ENCODE measurements around the gene MAST4.
"Not testable (repeated sequence)": the region's sequence is repeated elsewhere in the genome, so short reads cannot be mapped to it uniquely, and the experiment has no call there.

Gene MAST4

GRCh38 chr5:66752668-66753067 lies 156.5 kb downstream of the MAST4 start:
- not testable (repeated sequence) for DNase-seq

GRCh38 chr5:66757219-66757833 lies 161.1 kb downstream of the MAST4 start:
- DNase-seq, result peak; percentile 9

- DNase-seq, result no peak
Observed at GRCh38 chr5:66757834-66758371, 161.7 kb downstream of the MAST4 start.

GRCh38 chr5:66769030-66769733 lies 173.0 kb downstream of the MAST4 start:
- no peak for DNase-seq

- DNase-seq, result no peak
Observed at GRCh38 chr5:66769839-66770617, 173.8 kb downstream of the MAST4 start.

- DNase-seq, result no peak
Observed at GRCh38 chr5:66777868-66778267, 181.7 kb downstream of the MAST4 start.

GRCh38 chr5:66779528-66779927 lies 183.3 kb downstream of the MAST4 start:
- no peak for DNase-seq

GRCh38 chr5:66788556-66788955 lies 192.4 kb downstream of the MAST4 start:
- DNase-seq, result no peak

GRCh38 chr5:66789434-66789833 lies 193.2 kb downstream of the MAST4 start:
- no peak for DNase-seq

- no peak for DNase-seq
Observed at GRCh38 chr5:66793049-66793448, 196.9 kb downstream of the MAST4 start.

- no peak for DNase-seq
Observed at GRCh38 chr5:66795682-66796081, 199.5 kb downstream of the MAST4 start.

- DNase-seq, result no peak
Observed at GRCh38 chr5:66796305-66797292, 200.4 kb downstream of the MAST4 start.

- DNase-seq, result no peak
Observed at GRCh38 chr5:66802941-66803340, 206.7 kb downstream of the MAST4 start.

GRCh38 chr5:66805514-66806430 lies 209.6 kb downstream of the MAST4 start:
- DNase-seq, result no peak

- DNase-seq, result no peak
Observed at GRCh38 chr5:66807743-66808142, 211.6 kb downstream of the MAST4 start.

GRCh38 chr5:66808663-66809062 lies 212.5 kb downstream of the MAST4 start:
- DNase-seq, result no peak

- DNase-seq, result no peak
Observed at GRCh38 chr5:66810151-66810550, 214.0 kb downstream of the MAST4 start.

GRCh38 chr5:66810848-66811261 lies 214.7 kb downstream of the MAST4 start:
- DNase-seq, result no peak

- no peak for DNase-seq
Observed at GRCh38 chr5:66812291-66812690, 216.1 kb downstream of the MAST4 start.

GRCh38 chr5:66813306-66813705 lies 217.1 kb downstream of the MAST4 start:
- DNase-seq, result no peak
